ENCODE results near the gene CD63.
"Not testable (repeated sequence)": the region's sequence is repeated elsewhere in the genome, so short reads cannot be mapped to it uniquely, and the experiment has no call there.

CD63 gene

DNA sequence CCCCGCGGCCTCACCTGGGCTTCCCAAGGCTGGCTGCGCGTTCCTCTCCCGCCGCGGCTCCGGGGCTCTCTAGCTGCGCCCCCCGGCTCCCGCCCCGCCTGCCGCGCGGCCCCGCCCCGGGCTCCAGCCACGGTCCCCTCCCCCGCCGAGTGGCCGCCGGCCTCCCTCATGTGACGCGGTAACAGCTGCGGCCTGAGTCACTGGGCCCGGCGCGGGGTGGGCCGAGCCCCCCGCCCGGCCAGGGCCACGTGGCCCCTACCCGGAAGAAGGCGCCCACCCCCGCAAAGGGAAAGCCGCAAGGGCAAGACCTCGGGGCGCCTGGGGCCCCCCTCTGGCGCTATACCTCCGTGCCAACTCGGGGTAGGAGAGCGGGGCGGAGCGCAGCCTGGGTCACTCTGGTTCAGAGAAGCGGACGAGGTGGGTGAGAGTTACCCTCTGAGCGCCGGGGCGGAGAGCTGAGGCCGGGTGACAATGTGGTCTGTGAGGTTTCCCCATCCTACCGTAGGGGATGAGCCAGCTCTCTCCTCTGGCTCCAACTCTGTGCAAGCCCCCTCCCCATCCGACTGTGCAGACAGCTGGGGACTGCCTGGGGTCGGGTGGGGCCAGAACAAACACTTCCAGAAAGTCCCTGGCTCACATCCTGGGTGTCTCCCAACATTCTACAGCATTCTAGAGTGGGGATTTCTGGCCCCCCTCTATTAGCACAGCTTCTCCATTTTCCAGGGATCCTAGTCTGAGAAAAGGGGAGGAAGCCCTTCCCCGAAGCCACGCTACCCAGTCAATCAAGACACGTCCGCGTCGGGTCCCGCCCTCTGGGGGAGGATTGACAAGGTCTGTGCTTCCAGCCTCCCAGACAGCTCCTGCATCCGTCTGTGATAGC is at the start of gene CD63:
TSS of gene CD63 (minus strand) at position 71 of the 880 bp plus-strand sequence. CDS start 668 bp downstream, outside the sequence.
- peak; percentile 56 for DNase-seq

GRCh38 chr12:55777856-55778255 is 49.0 kb upstream of the CD63 start:
- no peak for DNase-seq

GRCh38 chr12:55771736-55772135 is 42.9 kb upstream of the CD63 start:
- no peak for DNase-seq

DNA sequence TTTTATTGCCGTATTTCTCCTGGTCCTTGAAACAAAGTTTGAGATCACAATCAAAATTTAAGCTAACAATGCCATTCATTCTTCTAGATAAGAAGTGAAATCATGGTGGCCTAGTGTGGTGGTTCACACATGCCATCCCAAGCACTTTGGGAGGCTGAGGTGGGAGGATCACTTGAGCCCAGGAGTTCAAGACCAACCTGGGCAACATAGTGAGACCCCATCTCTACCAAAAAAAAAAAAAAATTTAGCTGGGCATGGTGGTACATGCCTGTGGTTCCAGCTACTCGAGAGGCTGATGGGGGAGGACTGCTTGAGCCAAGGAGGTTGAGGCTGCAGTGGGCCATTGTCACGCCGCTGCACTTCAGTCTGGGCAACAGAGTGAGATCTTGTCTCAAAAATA is 38.3 kb upstream of the CD63 start:
- DNase-seq, result no peak

DNA sequence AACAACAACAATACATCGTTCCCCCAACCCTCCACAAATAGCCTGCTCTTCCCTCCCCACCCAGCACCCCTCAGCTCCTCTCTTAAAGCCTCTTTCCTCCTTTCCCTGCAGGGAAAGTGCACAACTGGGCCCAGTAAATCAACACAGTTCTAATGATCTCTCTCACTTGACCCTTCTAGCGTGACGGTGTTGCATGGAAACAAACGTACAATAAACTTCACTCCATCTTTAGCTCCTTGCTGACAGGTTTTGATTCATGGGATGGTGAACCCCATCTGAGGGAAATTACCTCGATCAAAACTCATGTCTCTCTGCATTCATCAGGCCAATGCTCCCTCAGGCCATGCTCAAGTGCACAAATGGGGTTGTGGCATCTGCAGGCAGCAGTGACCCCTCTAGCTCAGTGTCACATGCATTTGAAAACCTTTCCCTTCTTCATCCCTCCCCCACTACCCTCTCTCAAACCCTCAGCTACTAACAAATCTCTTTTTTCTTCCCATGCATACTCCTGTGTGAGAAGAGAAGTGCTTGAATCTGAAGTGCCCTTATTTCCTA is 37.0 kb upstream of the CD63 start:
- DNase-seq, result no peak

- no peak for DNase-seq
Observed at GRCh38 chr12:55762646-55763045, 33.8 kb upstream of the CD63 start.

- DNase-seq, result no peak
Observed at GRCh38 chr12:55760663-55761062, 31.9 kb upstream of the CD63 start.

GRCh38 chr12:55758575-55758974 is 29.8 kb upstream of the CD63 start:
- DNase-seq, result not testable (repeated sequence)

GRCh38 chr12:55757701-55758100 is 28.9 kb upstream of the CD63 start:
- DNase-seq, result no peak

DNA sequence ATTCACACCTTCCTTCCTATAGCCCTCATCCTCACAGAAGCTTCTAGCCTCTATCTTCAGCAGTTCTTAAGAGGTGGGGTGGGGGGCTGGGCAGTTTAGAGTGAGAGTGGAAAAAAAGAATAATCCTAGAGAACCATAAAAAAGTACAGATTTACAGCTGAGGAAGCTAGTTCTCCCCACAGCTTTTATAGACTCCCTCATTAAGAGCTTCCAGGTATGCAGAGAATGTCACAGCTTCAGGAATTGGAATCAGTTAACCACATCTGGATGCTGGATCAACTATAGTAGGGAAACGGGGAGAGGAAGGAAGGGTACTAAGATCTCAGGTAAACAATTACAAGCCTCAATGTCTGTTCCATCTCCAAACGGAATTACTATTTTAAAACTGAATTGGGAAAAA is 26.4 kb upstream of the CD63 start:
- no peak for DNase-seq

DNA sequence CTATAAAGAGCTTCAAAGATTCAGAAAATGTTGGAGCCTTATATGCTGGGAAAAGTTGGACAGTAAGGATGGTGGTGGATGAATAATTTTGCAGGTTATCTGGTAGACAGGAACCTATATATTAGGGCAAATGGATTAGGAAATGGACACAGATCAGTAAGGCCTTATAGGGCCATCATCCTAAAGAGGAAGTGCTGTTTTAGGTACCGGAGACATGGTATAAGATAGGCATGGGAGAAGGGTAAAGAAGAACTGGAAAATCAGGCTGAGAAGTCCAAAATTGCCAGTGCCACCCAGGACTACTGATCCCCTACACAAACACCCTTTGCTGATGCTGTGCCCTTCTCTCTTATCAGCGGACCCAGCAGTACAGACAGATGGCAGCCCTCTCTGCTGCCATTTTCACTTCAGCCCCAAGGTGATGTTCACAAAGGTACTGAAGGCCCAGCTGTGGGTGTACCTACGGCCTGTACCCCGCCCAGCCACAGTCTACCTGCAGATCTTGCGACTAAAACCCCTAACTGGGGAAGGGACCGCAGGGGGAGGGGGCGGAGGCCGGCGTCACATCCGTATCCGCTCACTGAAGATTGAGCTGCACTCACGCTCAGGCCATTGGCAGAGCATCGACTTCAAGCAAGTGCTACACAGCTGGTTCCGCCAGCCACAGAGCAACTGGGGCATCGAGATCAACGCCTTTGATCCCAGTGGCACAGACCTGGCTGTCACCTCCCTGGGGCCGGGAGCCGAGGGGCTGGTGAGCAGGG is 19.6 kb upstream of the CD63 start:
- no peak for DNase-seq

DNA sequence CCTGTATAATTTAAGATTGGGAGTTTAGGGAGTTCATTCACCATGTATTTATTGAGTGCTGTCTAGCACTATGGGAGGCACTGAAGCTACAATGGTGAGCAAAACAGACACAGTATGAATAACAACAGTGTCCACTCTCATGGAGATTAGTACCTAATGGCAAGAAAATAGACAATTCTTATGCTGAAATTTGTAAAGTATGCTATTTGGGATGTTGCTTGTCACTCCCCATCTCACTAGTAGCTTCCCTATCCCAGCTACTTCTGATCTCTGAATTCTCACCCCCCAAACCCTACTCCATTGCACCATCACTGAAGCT is 18.1 kb upstream of the CD63 start:
- DNase-seq, result no peak

DNA sequence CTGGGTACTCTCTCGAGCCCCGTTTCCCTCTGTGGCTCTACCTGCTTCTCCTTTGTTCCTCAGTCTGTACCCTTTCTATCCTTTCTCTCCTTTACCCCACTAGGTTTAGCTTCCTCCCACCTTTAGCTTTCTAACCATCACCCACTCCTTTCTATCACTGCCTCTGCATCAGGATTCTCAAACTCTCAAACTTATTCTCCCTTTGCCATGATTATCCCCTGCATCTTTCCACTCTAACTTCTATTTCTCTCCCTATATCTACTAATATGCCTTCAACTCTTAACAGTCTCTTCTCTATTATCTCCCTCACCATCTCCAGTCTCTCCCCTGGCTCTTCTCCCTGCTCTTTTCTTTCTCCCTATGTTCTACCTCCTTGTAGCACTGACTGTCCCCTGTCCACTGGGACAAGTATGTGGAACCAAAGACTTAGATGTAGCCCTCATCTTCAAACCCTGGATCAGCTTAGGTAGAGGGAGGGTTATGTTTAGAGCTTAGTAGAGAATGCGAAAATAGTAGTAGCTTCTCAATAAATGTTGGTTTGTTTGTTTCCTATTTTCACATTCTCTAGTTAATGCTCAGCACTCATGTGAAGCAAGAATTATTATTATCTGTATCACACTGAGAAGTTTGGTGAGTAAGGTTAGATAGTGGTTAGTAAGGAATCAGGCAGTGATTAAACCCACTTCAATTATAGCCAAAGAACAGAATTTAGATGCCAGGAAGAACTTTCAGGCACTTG is 17.5 kb upstream of the CD63 start:
- DNase-seq, result no peak

DNA sequence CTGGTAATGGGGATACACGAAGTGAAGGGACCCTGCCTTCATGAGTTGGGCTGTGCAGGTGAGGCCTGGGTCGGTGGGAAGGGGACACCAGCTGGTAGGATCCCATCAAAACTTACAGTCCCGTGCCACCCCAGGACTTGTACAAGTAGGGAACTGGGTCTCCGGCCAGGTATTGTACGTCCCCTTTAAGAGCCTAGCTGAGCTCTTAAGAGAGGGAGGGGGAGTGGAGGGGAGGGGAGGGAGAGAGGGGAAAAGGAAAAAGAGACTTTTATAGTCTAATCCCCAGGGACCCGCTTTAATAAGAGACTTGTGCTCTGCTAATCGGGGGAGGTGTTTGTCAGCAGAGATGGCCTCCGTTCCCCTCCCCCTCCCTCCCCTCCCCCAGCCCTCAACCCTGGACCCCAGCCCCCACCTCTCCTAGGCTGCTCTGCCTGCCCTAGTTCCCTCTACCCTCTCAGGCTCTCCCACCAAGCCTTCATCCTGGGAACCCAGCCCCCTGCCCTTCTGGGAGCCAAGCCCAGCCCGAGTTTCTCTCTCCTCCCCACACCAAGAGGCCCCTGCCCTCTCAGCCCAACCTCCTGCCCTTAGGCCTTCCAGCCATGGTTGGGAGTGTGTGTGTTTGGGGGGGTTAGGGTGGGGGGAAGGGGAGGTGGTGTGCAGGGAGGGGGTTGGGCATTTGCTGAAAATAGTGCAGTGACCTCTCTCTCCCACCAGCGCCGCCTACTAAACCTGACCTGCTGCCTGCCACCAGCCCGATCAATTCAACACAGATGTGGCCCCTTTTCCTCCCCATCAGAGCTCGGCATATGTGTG is 16.8 kb upstream of the CD63 start:
- DNase-seq, result no peak

GRCh38 chr12:55744340-55745030 is 15.7 kb upstream of the CD63 start:
- no peak for DNase-seq

DNA sequence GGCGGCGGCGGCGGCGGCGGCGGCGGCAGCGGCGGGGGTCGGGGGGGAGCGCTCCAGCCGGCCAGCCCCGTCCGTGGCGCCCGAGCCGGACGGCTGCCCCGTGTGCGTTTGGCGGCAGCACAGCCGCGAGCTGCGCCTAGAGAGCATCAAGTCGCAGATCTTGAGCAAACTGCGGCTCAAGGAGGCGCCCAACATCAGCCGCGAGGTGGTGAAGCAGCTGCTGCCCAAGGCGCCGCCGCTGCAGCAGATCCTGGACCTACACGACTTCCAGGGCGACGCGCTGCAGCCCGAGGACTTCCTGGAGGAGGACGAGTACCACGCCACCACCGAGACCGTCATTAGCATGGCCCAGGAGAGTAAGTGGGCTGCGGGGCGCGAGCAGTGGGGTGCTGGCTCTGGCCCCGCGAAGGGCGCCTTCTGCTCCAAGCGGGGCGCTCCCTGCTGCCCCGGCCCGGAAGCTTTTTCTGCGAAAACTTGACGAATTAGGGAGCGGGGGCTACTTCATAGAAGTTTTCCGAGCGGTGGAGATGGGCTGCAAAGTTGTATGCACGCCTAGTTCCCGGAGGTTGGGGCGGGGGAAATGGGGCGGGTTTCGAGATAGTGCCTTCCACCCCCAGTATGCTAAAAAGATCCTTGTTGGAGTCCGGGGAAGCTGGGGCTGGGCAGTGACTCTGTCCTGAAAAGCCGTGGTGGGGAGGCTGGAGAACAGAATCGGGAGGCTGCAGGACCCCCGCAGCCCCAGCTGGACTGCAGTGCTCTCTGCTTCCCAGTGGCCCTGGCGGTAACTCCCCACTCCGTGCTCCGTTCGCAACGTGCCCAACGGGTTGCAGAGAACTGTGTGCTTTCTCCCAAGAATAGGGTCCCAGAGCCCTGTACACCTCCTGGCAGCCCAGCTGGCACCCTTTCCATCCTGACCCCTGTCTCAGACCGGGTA is 14.9 kb upstream of the CD63 start:
- peak; percentile 39 for DNase-seq

DNA sequence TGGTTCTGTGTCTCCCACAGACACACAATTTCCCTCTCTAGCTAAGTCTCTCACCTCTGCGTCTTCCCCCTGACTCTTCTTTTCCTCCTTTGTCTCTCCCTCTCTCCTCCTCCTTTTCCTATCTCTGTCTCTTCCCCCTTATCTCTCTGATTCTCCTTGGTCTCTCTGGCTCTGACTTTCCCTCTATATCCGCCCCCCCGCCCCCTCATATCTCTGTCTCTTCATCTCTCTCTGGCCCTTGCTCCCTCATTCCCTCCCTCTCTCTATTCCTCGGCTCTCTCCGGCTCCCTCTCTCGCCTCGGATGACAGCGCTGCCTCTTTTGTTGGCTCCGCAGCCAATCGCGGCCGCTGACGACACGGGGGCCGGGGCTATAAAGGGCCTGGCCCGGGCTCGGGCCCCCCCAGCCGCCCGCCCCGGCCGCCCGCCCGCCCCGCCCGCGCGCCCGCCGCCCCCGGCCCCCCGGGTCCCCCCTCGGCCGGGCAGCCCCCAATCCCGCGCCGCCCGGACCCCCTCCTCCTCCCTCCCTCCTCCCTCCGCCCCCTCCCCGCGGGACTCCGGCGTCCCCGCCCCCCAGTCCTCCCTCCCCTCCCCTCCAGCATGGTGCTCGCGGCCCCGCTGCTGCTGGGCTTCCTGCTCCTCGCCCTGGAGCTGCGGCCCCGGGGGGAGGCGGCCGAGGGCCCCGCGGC is 14.1 kb upstream of the CD63 start, which contains the start of gene GDF11:
TSS of gene GDF11 (plus strand) at position 404 of the 687 bp plus-strand sequence. CDS start at position 599, 195 bp downstream.
- peak; percentile 65 for DNase-seq

- no peak for DNase-seq
Observed at GRCh38 chr12:55741931-55742680, 13.3 kb upstream of the CD63 start.

GRCh38 chr12:55739025-55739378 is 10.2 kb upstream of the CD63 start:
- DNase-seq, result no peak

All from activated gamma-delta T cell treated with Interleukin-2 at 50 U/mL for 16 hours (primary cell).